K562 (cell line): ENCODE measurements around the gene KRT14. TPM values are rescaled to one million over a fixed set of nuclear protein-coding genes. Genes with fewer than 3 reads are reported as not detected.
"Not testable (repeated sequence)": the region's sequence is repeated elsewhere in the genome, so short reads cannot be mapped to it uniquely, and the experiment has no call there.

Experiments used
- ATAC-seq: fragments of 200-7000 bp; cut with Tn5 transposase; 3 replicates; pipeline ENCODE4 v1.9.1; 2020; ENCODE audit warnings: moderate library complexity
- BruUV-seq: library from RNA; stranded (reverse); fragments of 400-500 nt; replicated peaks from 2 replicates; lab custom pipeline; 2021; lab: Mats Ljungman, UMichigan
- CTCF ChIA-PET: fragments of 300-600 bp; formaldehyde crosslinking; extraction: SDS; loops from one replicate; lab custom pipeline; 2021; ENCODE audit warnings: low intra/inter-chr PET ratio; lab: Yijun Ruan, JAX
- POLR2A ChIA-PET: fragments of 300-600, 350-650 bp; sonication (Branson Sonifier 250); formaldehyde crosslinking; extraction: SDS; loops from one replicate; lab custom pipeline; 2021; ENCODE audit warnings: antibody characterized with exemption, inconsistent platforms; lab: Yijun Ruan, JAX
- DNase-seq, 4 experiments: peaks; one replicate each; pipeline versions ENCODE4 v3.0.0 to v3.0.0-alpha.2; 2011 to 2018; ENCODE audit warnings: low spot score in 3 of 4, mixed read lengths in 3 of 4; ENCODE audit errors: extremely low read depth in 1 of 4
- FAIRE-seq: peaks from 2 replicates; lab custom pipeline; 2011; peaks lifted over from hg19 to GRCh38; lab: Jason Lieb, UNC
- H2AFZ ChIP-seq: 2 replicates; pipeline ENCODE4 v1.6.0; 2011; ENCODE audit warnings: low read depth, low read length, control low read depth, inconsistent platforms
- H3K27ac ChIP-seq: fragments of 200-600 bp; 3 replicates; pipeline ENCODE4 v1.8.0; 2011; ENCODE audit warnings: low read depth, mild to moderate bottlenecking, control low read depth, inconsistent platforms, low read length, moderate library complexity, mixed read lengths; ENCODE audit errors: extremely low read depth
- H3K27me3 ChIP-seq, 2 experiments: fragments of 300-600 bp in 1 of 2; 2 replicates in 1 of 2; 3 replicates in 1 of 2; pipeline versions ENCODE4 v1.6.0 to v1.8.0; 2011; ENCODE audit warnings: inconsistent platforms in 2 of 2, low read length in 2 of 2, mild to moderate bottlenecking in 1 of 2, mixed read lengths in 1 of 2, moderate library complexity in 1 of 2; ENCODE audit not compliant: control insufficient read depth in 2 of 2, insufficient read depth in 2 of 2
- H3K36me3 ChIP-seq: fragments of 300-600 bp; 3 replicates; pipeline ENCODE4 v1.8.0; 2011; ENCODE audit warnings: mild to moderate bottlenecking, low read length, inconsistent platforms; ENCODE audit not compliant: control insufficient read depth, insufficient read depth
- H3K4me1 ChIP-seq, 2 experiments: fragments of 200-600 bp in 1 of 2; replicated peaks in 1 of 2; 2 replicates in 1 of 2; 3 replicates in 1 of 2; pipeline versions ENCODE4 v1.5.1 to v1.8.0; 2011; ENCODE audit warnings: inconsistent platforms in 2 of 2, low read length in 2 of 2, mild to moderate bottlenecking in 1 of 2, mixed read lengths in 1 of 2, moderate library complexity in 1 of 2; ENCODE audit not compliant: control insufficient read depth in 2 of 2, insufficient read depth in 2 of 2
- H3K4me2 ChIP-seq: 2 replicates; pipeline ENCODE4 v1.6.1; 2011; ENCODE audit warnings: low read length, control low read depth, inconsistent platforms, mixed read lengths; ENCODE audit not compliant: insufficient read depth
- H3K4me3 ChIP-seq: fragments of 200-600 bp; sonication (generic), shearing (Covaris generic); 2 replicates; pipeline ENCODE4 v1.5.1; 2016; ENCODE audit warnings: control low read depth, inconsistent platforms
- H3K79me2 ChIP-seq: fragments of 200-600 bp; 3 replicates; pipeline ENCODE4 v1.8.0; 2011; ENCODE audit warnings: low read length, inconsistent platforms; ENCODE audit not compliant: control insufficient read depth, insufficient read depth
- H3K9ac ChIP-seq, 2 experiments: 2 replicates each; pipeline versions ENCODE4 v1.6.0 to v1.6.1; 2011; ENCODE audit warnings: low read depth in 2 of 2, low read length in 2 of 2, control low read depth in 1 of 2, inconsistent platforms in 1 of 2, mild to moderate bottlenecking in 1 of 2, mixed read lengths in 1 of 2; ENCODE audit not compliant: insufficient read depth in 1 of 2
- H3K9me1 ChIP-seq: one replicate; pipeline ENCODE4 v1.6.0; 2011; ENCODE audit warnings: inconsistent platforms, mild to moderate bottlenecking, low read length, moderate library complexity; ENCODE audit not compliant: control insufficient read depth, insufficient read depth
- H3K9me3 ChIP-seq: replicated peaks from 2 replicates; pipeline ENCODE4 v1.5.1; 2011; ENCODE audit warnings: low read depth, low read length, inconsistent platforms; ENCODE audit not compliant: control insufficient read depth, insufficient read depth
- H4K20me1 ChIP-seq: replicated peaks from 2 replicates; pipeline ENCODE4 v1.6.1; 2011; ENCODE audit warnings: low read length, inconsistent platforms, mixed read lengths; ENCODE audit not compliant: control insufficient read depth, insufficient read depth
- PML ChIP-seq: IDR thresholded peaks from 2 replicates; pipeline ENCODE4 v1.6.1; 2012; ENCODE audit warnings: low read length, inconsistent platforms
- ZBTB7A ChIP-seq: IDR thresholded peaks from 2 replicates; pipeline ENCODE4 v1.6.1; 2011; ENCODE audit warnings: low read depth, mild to moderate bottlenecking, low read length, moderate library complexity, borderline replicate concordance; ENCODE audit not compliant: control insufficient read depth
- ZNF143 ChIP-seq: sonication (generic); formaldehyde crosslinking; IDR thresholded peaks from 2 replicates; pipeline ENCODE4 v1.9.0; 2022; ENCODE audit warnings: mild to moderate bottlenecking, missing genetic modification reagents
- WGBS: fragments of 100-300 bp; shearing (Covaris generic); methylation state at CpG from one replicate; pipeline ENCODE4 v1.1.6; 2016; ENCODE audit warnings: low coverage, mixed read lengths; ENCODE audit not compliant: insufficient coverage; ENCODE audit errors: missing lambda C conversion rate; 5-methylcytosine and 5-hydroxymethylcytosine counted together
- in situ Hi-C: fragments of 300-500 bp; cut with MboI; formaldehyde crosslinking; loops from 4 replicates; pipeline ENCODE4 v1.15.0; 2018; ENCODE audit warnings: inconsistent platforms, mixed read lengths
- intact Hi-C: fragments of 100-400 bp; cut with micrococcal nuclease; formaldehyde crosslinking; loops from 2 replicates; pipeline ENCODE4 v1.14.2; 2022
- polyA plus RNA-seq, 8 experiments: library from polyadenylated mRNA; depleted of rRNA in 4 of 8; stranded (reverse) in 5 of 8; unstranded in 3 of 8; fragments of >200 nt; fragmentation: Nextera tagmentation in 2 of 8; fragmentation: Illumina TruSeq in 1 of 8; extraction: Ambion mirVana in 2 of 8; extraction: Trizol in 1 of 8; gene quantifications; 2 replicates each; pipeline versions ENCODE4 v1.2.1 to v1.2.3, GENCODE V29; 2011 to 2014; ENCODE audit warnings: inconsistent platforms in 1 of 8, missing spikeins in 1 of 8
- total RNA-seq, 7 experiments: library from RNA; depleted of rRNA in 6 of 7; stranded (reverse); fragments of >200 nt in 6 of 7; fragmentation: Illumina TruSeq in 2 of 7; extraction: Trizol in 2 of 7; gene quantifications; 2 replicates each; pipeline versions ENCODE4 v1.2.1 to v1.2.3, GENCODE V29; 2011 to 2021; ENCODE audit warnings: low replicate concordance in 1 of 7
- TF ChIP-seq, protein P1 (sequence below), 3 experiments: IDR thresholded peaks in 2 of 3; conservative IDR thresholded peaks in 1 of 3; 2 replicates each; pipeline ENCODE4 v1.5.1; 2011 to 2012; ENCODE audit warnings: low read length in 3 of 3, mild to moderate bottlenecking in 3 of 3, control low read depth in 2 of 3, improper control_type of control experiment in 1 of 3, inconsistent platforms in 1 of 3, low read depth in 1 of 3, mixed read lengths in 1 of 3, moderate library complexity in 1 of 3; ENCODE audit not compliant: insufficient read depth in 2 of 3

The KRT14 gene
- total and polyA plus RNA-seq, 9 of the 15 experiments (the other 6 are each of a cell fraction or from before 2014, with no cell fraction given) = 0.22 TPM; not detected in 8

- Histone ChIP-seq H3K27ac (no peak overlapping the region), H3K9me3 (no peaks in the 10 kb centered on the region), H2AFZ (no peak overlapping the region), H3K9me1 (peaks cover 5% of the 10 kb centered on the region), H3K4me1 (peaks cover 0 to 12% of the 10 kb centered on the region in 2 experiments; a peak in 2 of 5 replicates), H4K20me1 (0 out of 2 replicates have a peak, but pooled peaks cover 2% of the 10 kb centered on the region), H3K79me2 (no peaks in the 10 kb centered on the region), H3K9ac (no peak overlapping the region), H3K4me3 (no peak overlapping the region), H3K36me3 (no peaks in the 10 kb centered on the region), H3K4me2 (no peak overlapping the region), H3K27me3 (peaks cover 2 to 34% of the 10 kb centered on the region in 2 experiments; a peak in 2 of 5 replicates)
- no peak for DNase-seq
- ATAC-seq = no peak
- in situ Hi-C loops = no loop called here
- TF ChIP-seq ZBTB7A = peak; percentile 81
- no peak for TF ChIP-seq PML
- TF ChIP-seq ZNF143 (CRISPR knock-in tag) = no peak
- TF ChIP-seq, protein P1, sequence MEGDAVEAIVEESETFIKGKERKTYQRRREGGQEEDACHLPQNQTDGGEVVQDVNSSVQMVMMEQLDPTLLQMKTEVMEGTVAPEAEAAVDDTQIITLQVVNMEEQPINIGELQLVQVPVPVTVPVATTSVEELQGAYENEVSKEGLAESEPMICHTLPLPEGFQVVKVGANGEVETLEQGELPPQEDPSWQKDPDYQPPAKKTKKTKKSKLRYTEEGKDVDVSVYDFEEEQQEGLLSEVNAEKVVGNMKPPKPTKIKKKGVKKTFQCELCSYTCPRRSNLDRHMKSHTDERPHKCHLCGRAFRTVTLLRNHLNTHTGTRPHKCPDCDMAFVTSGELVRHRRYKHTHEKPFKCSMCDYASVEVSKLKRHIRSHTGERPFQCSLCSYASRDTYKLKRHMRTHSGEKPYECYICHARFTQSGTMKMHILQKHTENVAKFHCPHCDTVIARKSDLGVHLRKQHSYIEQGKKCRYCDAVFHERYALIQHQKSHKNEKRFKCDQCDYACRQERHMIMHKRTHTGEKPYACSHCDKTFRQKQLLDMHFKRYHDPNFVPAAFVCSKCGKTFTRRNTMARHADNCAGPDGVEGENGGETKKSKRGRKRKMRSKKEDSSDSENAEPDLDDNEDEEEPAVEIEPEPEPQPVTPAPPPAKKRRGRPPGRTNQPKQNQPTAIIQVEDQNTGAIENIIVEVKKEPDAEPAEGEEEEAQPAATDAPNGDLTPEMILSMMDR (IDR thresholded peaks at IDR 0.05 in 2 of 3, conservative IDR thresholded peaks at IDR 0.05 in 1 of 3; ENCODE audit: insufficient read depth in 2 of 3, low read depth in 1 of 3, low read length in 3 of 3) = peak in 2 of 3 experiments; percentile 10 to 24; a peak in 3 of 6 replicates
- ChIA-PET POLR2A (interaction anchor here (0.6 kb wide), 2 partner anchors 100 to 1087 kb away, joined by 3 read pairs; no protein-coding TSS in a partner anchor), CTCF (no interaction called here)
- WGBS = 2% methylated on average over 21 of the region's 21 CpGs
- no peak for FAIRE-seq
- BruUV-seq = no TSS peak
- intact Hi-C loops = no loop called here
Observed at GRCh38 chr17:41620583-41621434, 34.1 kb upstream of the KRT14 start.

DNA sequence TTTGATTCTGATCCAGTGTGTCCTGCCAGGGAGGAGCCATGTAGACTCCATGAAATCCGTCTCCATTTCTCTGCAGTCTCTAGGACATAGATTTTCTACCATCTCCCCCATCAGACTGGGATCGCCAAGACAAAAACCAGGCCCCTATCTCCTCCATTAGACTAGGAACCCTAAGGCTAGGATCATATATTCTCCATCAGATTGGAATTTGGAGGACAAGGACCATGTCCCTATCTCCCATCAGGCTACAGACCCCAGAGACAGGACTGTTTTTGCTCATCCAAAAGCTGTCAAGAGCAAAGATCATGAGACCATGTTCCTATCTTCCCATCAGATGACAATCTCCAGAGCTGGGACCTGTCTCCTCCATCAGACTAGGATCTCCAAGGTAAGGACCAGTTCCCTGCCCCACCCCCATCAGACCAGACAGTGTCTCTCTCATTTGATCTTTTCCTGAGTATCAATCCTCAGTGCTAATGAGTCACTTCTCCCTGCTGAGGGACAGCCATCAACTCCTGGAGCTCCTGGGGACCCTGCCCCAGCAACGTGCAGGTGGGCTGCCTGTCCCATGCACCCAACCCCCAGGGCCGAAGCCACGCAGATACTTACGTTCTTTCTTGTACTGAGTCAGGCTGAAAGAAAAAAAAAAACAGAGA, 33.4 kb upstream of the KRT14 start:
- FAIRE-seq = not testable (repeated sequence)

More for the DNA sequence above, 33.4 kb upstream of the KRT14 start:
- in situ Hi-C loops, ATAC-seq, H2AFZ ChIP-seq, DNase-seq, H3K9me1 ChIP-seq, H3K27ac ChIP-seq, intact Hi-C loops, H3K4me1 ChIP-seq, H4K20me1 ChIP-seq, H3K4me2 ChIP-seq, H3K36me3 ChIP-seq, H3K79me2 ChIP-seq, H3K4me3 ChIP-seq, H3K9ac ChIP-seq, BruUV-seq, CTCF ChIA-PET, H3K9me3 ChIP-seq: not testable (repeated sequence)
- POLR2A ChIA-PET = interaction anchor here (0.6 kb wide), 2 partner anchors 99 to 1087 kb away, joined by 3 read pairs; no protein-coding TSS in a partner anchor
- H3K27me3 ChIP-seq = peaks cover 2 to 34% of the 10 kb centered on the region in 2 experiments; a peak in 2 of 5 replicates
- WGBS = 0% methylated on average over 6 of the region's 6 CpGs
